Limb (tissue), 2 donors: ENCODE measurements around the gene NLK.

Experiments
- DNase-seq, 2 donors: peaks; one replicate each; pipeline ENCODE4 v3.0.0-alpha.2; 2016; ENCODE audit errors: extremely low spot score in 2 of 2

The NLK gene

GRCh38 chr17:28039251-28039650 lies 3.2 kb upstream of the NLK start:
- DNase-seq, result no peak

GRCh38 chr17:28040406-28040805 lies 2.1 kb upstream of the NLK start:
- no peak for DNase-seq

- DNase-seq, result peak; percentile 98 to 100
Observed at GRCh38 chr17:28041068-28041843, 1.2 kb upstream of the NLK start.

GRCh38 chr17:28041844-28042656 lies 427 bp upstream of the NLK start:
- DNase-seq, result no peak

- no peak for DNase-seq
Observed at GRCh38 chr17:28042721-28043291, 329 bp downstream of the NLK start.

GRCh38 chr17:28043296-28043695 lies 819 bp downstream of the NLK start:
- DNase-seq, result no peak

GRCh38 chr17:28043741-28044140 lies 1.3 kb downstream of the NLK start:
- no peak for DNase-seq

GRCh38 chr17:28045304-28045703 lies 2.8 kb downstream of the NLK start:
- no peak for DNase-seq

- no peak for DNase-seq
Observed at GRCh38 chr17:28046034-28046825, 3.8 kb downstream of the NLK start.

- no peak for DNase-seq
Observed at GRCh38 chr17:28047806-28048205, 5.3 kb downstream of the NLK start.

GRCh38 chr17:28049071-28049470 lies 6.6 kb downstream of the NLK start:
- no peak for DNase-seq

- DNase-seq, result no peak
Observed at GRCh38 chr17:28053044-28053670, 10.7 kb downstream of the NLK start.

GRCh38 chr17:28053725-28054124 lies 11.2 kb downstream of the NLK start:
- no peak for DNase-seq

- DNase-seq, result no peak
Observed at GRCh38 chr17:28055546-28056275, 13.2 kb downstream of the NLK start.

GRCh38 chr17:28056276-28056620 lies 13.8 kb downstream of the NLK start:
- DNase-seq, result no peak

GRCh38 chr17:28057731-28058246 lies 15.3 kb downstream of the NLK start:
- DNase-seq, result no peak

GRCh38 chr17:28059675-28060074 lies 17.2 kb downstream of the NLK start:
- DNase-seq, result no peak

- DNase-seq, result no peak
Observed at GRCh38 chr17:28065706-28066105, 23.2 kb downstream of the NLK start.

- no peak for DNase-seq
Observed at GRCh38 chr17:28069061-28069460, 26.6 kb downstream of the NLK start.

GRCh38 chr17:28071179-28071578 lies 28.7 kb downstream of the NLK start:
- DNase-seq, result no peak
